ENCODE measurements around the gene CLSTN2.

- no peak for TF ChIP-seq CTCF (IDR thresholded peaks at IDR 0.05)
- no peak for TF ChIP-seq POLR2A (IDR thresholded peaks at IDR 0.05)
Measured at GRCh38 chr3:140243575-140243974, 308.6 kb downstream of the CLSTN2 start.
